GM12878 (cell line): ENCODE data around the gene MED13L. TPM values are rescaled to one million over a fixed set of nuclear protein-coding genes. Genes with fewer than 3 reads are reported as not detected.

Experiments
- ATAC-seq: fragments of 200-7000 bp; cut with Tn5 transposase; 3 replicates; pipeline ENCODE4 v1.9.1; 2020; ENCODE audit warnings: mild to moderate bottlenecking, moderate library complexity
- BruUV-seq: library from RNA; stranded (reverse); fragments of 400-500 nt; replicated peaks from 2 replicates; lab custom pipeline; 2021; lab: Mats Ljungman, UMichigan
- CTCF ChIA-PET: fragments of 300-600 bp; sonication (Branson Sonifier 250); formaldehyde crosslinking; extraction: SDS; loops from one replicate; lab custom pipeline; 2021; ENCODE audit warnings: inconsistent platforms; lab: Yijun Ruan, JAX
- POLR2A ChIA-PET: fragments of 350-600 bp; formaldehyde crosslinking; extraction: SDS; loops from one replicate; lab custom pipeline; 2021; ENCODE audit warnings: inconsistent platforms; lab: Charles Lee
- RAD21 ChIA-PET: fragments of 300-600 bp; sonication (Branson Sonifier 250); formaldehyde crosslinking; loops from one replicate; lab custom pipeline; 2023; ENCODE audit warnings: antibody characterized with exemption; ENCODE audit not compliant: unreplicated experiment; lab: Charles Lee
- SMC1A ChIA-PET: fragments of 300-600 bp; sonication (Branson Sonifier 250); formaldehyde crosslinking; loops from one replicate; lab custom pipeline; 2023; ENCODE audit not compliant: unreplicated experiment, uncharacterized antibody; lab: Charles Lee
- DNase-seq: peaks from one replicate; pipeline ENCODE4 v3.0.0-alpha.2; 2011; ENCODE audit warnings: low read depth, low spot score
- FAIRE-seq: peaks from 3 replicates; lab custom pipeline; 2011; peaks lifted over from hg19 to GRCh38; lab: Jason Lieb, UNC
- H2AFZ ChIP-seq: 2 replicates; pipeline ENCODE4 v1.6.0; 2011; ENCODE audit warnings: low read depth, low read length, control low read depth; ENCODE audit not compliant: control insufficient read depth
- H3K27ac ChIP-seq: 2 replicates; pipeline ENCODE4 v1.5.1; 2011; ENCODE audit warnings: control low read depth; ENCODE audit not compliant: control insufficient read depth, insufficient read depth
- H3K27me3 ChIP-seq, 2 experiments: replicated peaks in 1 of 2; 2 replicates each; pipeline versions ENCODE4 v1.6.0 to v1.6.1; 2011; ENCODE audit warnings: low read length in 1 of 2; ENCODE audit not compliant: control insufficient read depth in 2 of 2, insufficient read depth in 2 of 2
- H3K36me3 ChIP-seq, 2 experiments: 2 replicates each; pipeline ENCODE4 v1.5.1; 2011; ENCODE audit warnings: low read length in 1 of 2; ENCODE audit not compliant: control insufficient read depth in 2 of 2, insufficient read depth in 2 of 2
- H3K4me1 ChIP-seq: 2 replicates; pipeline ENCODE4 v1.6.1; 2011; ENCODE audit warnings: mild to moderate bottlenecking, low read length, moderate library complexity, mixed read lengths; ENCODE audit not compliant: control insufficient read depth, insufficient read depth
- H3K4me2 ChIP-seq: 2 replicates; pipeline ENCODE4 v1.6.0; 2011; ENCODE audit warnings: control low read depth; ENCODE audit not compliant: control insufficient read depth, insufficient read depth
- H3K4me3 ChIP-seq: fragments of 200-600 bp; sonication (generic); 2 replicates; pipeline ENCODE4 v1.5.1; 2016
- H3K79me2 ChIP-seq: 2 replicates; pipeline ENCODE4 v1.6.0; 2011; ENCODE audit warnings: low read length; ENCODE audit not compliant: control insufficient read depth, insufficient read depth
- H3K9ac ChIP-seq: 2 replicates; pipeline ENCODE4 v1.8.0; 2011; ENCODE audit warnings: low read length, control low read depth, mixed read lengths; ENCODE audit not compliant: control insufficient read depth, insufficient read depth
- H3K9me3 ChIP-seq: replicated peaks from 3 replicates; pipeline ENCODE4 v1.5.1; 2011; ENCODE audit warnings: mild to moderate bottlenecking, low read length; ENCODE audit not compliant: control insufficient read depth, insufficient read depth
- H4K20me1 ChIP-seq: 2 replicates; pipeline ENCODE4 v1.6.0; 2011; ENCODE audit not compliant: control insufficient read depth, insufficient read depth
- CTCF ChIP-seq, 3 experiments: IDR thresholded peaks in 2 of 3; conservative IDR thresholded peaks in 1 of 3; 2 replicates each; pipeline ENCODE4 v1.5.1; 2011; ENCODE audit warnings: low read depth in 3 of 3, low read length in 3 of 3, mild to moderate bottlenecking in 3 of 3, control low read depth in 2 of 3, moderate library complexity in 2 of 3, inconsistent platforms in 1 of 3, mixed read lengths in 1 of 3; ENCODE audit not compliant: control insufficient read depth in 2 of 3, insufficient read depth in 1 of 3; ENCODE audit errors: extremely low read depth in 1 of 3
- MYC ChIP-seq: IDR thresholded peaks from 2 replicates; pipeline ENCODE4 v1.6.1; 2011; ENCODE audit warnings: mild to moderate bottlenecking, low read length, moderate library complexity, inconsistent platforms; ENCODE audit not compliant: insufficient read depth, insufficient replicate concordance, insufficient read length, severe bottlenecking
- NFYA ChIP-seq: IDR thresholded peaks from 2 replicates; pipeline ENCODE4 v1.6.1; 2011; ENCODE audit warnings: low read depth, mild to moderate bottlenecking, low read length, improper control_type of control experiment, borderline replicate concordance
- NR2C1 ChIP-seq: fragments of 450-650 bp; IDR thresholded peaks from 2 replicates; pipeline ENCODE4 v1.6.1; 2017; ENCODE audit warnings: antibody characterized with exemption, mild to moderate bottlenecking, moderate library complexity
- PRDM15 ChIP-seq: fragments of 450-650 bp; formaldehyde crosslinking; IDR thresholded peaks from 2 replicates; pipeline ENCODE4 v1.4.0; 2020; ENCODE audit warnings: mild to moderate bottlenecking, moderate library complexity
- SREBF2 ChIP-seq: IDR thresholded peaks from 2 replicates; pipeline ENCODE4 v1.6.1; 2012; ENCODE audit warnings: mild to moderate bottlenecking, low read length
- TCF7 ChIP-seq: IDR thresholded peaks from 2 replicates; pipeline ENCODE4 v1.6.1; 2014; ENCODE audit warnings: antibody characterized with exemption, borderline replicate concordance
- WGBS: methylation state at CpG from one replicate; pipeline ENCODE4 v1.1.6; 2016; ENCODE audit warnings: low lambda C conversion rate; ENCODE audit not compliant: insufficient replicate concordance, insufficient coverage; ENCODE audit errors: missing lambda C conversion rate; 5-methylcytosine and 5-hydroxymethylcytosine counted together
- in situ Hi-C: fragments of 300-500 bp; cut with MboI; formaldehyde crosslinking; loops from 9 replicates; pipeline ENCODE4 v1.14.3; 2018; ENCODE audit warnings: mixed read lengths
- intact Hi-C: fragments of 100-400 bp; cut with micrococcal nuclease; formaldehyde crosslinking; loops from one replicate; pipeline ENCODE4 v1.14.2; 2022; ENCODE audit not compliant: unreplicated experiment
- polyA plus RNA-seq, 11 experiments: library from polyadenylated mRNA; depleted of rRNA in 4 of 11; unstranded in 6 of 11; stranded (reverse) in 5 of 11; fragments of >200 nt; fragmentation: Nextera tagmentation in 4 of 11; fragmentation: Illumina TruSeq in 1 of 11; extraction: Ambion mirVana in 4 of 11; extraction: Trizol in 1 of 11; gene quantifications; 1 replicate in 1 of 11; 2 replicates in 10 of 11; pipeline versions ENCODE4 v1.2.1 to v1.2.3, GENCODE V29; 2011 to 2016; ENCODE audit warnings: inconsistent platforms in 2 of 11, missing spikeins in 2 of 11, low read depth in 1 of 11
- total RNA-seq, 4 experiments: library from RNA; depleted of rRNA in 3 of 4; stranded (reverse); fragments of >200 nt in 3 of 4; fragmentation: Illumina TruSeq in 1 of 4; extraction: Trizol in 1 of 4; gene quantifications; 2 replicates each; pipeline versions ENCODE4 v1.2.1 to v1.2.3, GENCODE V29; 2013 to 2021

MED13L gene
- total and polyA plus RNA-seq, 10 of the 15 experiments (the other 5 are each of a cell fraction or from before 2014, with no cell fraction given), result 3.7 to 30.1 (median 9.1) TPM

DNA sequence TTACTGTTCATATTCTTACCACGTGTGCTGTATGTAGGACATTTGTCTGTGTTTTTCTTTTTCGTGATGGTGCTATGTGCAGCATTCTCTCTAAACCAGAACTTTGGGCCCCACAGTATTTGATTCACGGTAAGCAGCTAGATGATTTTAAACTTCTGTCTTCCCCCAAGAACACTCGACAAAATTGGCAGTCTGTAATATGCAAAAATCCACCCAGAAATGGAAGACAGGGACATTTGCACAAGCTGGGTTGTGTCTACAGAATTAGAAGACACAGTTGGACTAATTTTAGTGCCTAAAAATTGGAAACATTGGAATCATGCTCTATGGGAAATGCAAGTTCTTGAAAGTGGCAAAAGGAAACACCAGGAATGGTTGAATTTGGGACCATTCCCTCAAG is 24.1 kb upstream of the MED13L start:
- WGBS, result 33% methylated on average over 4 of the region's 4 CpGs
- Histone ChIP-seq H3K4me2 (no peak overlapping the region), H4K20me1 (no peaks in the 10 kb centered on the region), H3K27me3 (peaks cover under 1 to 8% of the 10 kb centered on the region in 2 experiments; a peak in 3 of 4 replicates), H2AFZ (no peak overlapping the region), H3K79me2 (no peaks in the 10 kb centered on the region), H3K27ac (no peak overlapping the region), H3K9me3 (no peaks in the 10 kb centered on the region; the same call in 2 of the 3 replicates), H3K4me1 (no peaks in the 10 kb centered on the region), H3K9ac (no peak overlapping the region), H3K36me3 (no peaks in the 10 kb centered on the region), H3K4me3 (no peak overlapping the region)
- BruUV-seq, result no TSS peak
- SMC1A ChIA-PET, result no interaction called here
- DNase-seq (no peak), FAIRE-seq (no peak), ATAC-seq (no peak)
- CTCF ChIA-PET, result no interaction called here
- in situ Hi-C loops (no loop called here), intact Hi-C loops (no loop called here)
- POLR2A ChIA-PET, result no interaction called here
- RAD21 ChIA-PET, result no interaction called here
- TF ChIP-seq PRDM15, result no peak
- no peak for TF ChIP-seq NFYA
- TF ChIP-seq NR2C1, result no peak
- no peak for TF ChIP-seq TCF7
- no peak for TF ChIP-seq CTCF (IDR thresholded peaks at IDR 0.05 in 2 of 3, conservative IDR thresholded peaks at IDR 0.05 in 1 of 3; ENCODE audit: control insufficient read depth in 2 of 3, extremely low read depth in 1 of 3, insufficient read depth in 1 of 3, low read depth in 3 of 3, low read length in 3 of 3)
- TF ChIP-seq MYC, result no peak
- TF ChIP-seq SREBF2, result no peak
